ENCODE measurements around the gene KRT28.

DNA sequence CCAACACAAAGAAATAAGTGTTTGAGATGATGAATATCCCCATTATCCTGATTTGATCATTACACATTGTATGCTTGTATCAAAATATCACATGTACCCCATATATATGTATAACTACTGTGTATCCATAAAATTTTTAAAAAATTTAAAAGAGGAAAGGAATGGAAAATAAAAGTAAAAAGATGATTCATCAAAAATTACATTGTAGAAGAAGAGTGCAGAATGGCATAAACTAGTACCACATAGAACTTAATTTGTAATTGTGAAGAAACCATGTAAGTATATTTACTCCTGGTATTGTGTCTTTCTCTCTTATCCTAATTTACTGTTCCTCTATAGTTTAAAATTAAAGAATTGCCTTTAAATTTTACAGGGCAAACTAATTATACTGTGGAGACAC is 34.1 kb upstream of the KRT28 start:
- no peak for TF ChIP-seq POLR2A (IDR thresholded peaks at IDR 0.05)
- TF ChIP-seq, protein P1, sequence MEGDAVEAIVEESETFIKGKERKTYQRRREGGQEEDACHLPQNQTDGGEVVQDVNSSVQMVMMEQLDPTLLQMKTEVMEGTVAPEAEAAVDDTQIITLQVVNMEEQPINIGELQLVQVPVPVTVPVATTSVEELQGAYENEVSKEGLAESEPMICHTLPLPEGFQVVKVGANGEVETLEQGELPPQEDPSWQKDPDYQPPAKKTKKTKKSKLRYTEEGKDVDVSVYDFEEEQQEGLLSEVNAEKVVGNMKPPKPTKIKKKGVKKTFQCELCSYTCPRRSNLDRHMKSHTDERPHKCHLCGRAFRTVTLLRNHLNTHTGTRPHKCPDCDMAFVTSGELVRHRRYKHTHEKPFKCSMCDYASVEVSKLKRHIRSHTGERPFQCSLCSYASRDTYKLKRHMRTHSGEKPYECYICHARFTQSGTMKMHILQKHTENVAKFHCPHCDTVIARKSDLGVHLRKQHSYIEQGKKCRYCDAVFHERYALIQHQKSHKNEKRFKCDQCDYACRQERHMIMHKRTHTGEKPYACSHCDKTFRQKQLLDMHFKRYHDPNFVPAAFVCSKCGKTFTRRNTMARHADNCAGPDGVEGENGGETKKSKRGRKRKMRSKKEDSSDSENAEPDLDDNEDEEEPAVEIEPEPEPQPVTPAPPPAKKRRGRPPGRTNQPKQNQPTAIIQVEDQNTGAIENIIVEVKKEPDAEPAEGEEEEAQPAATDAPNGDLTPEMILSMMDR (IDR thresholded peaks at IDR 0.05 in 4 of 5, conservative IDR thresholded peaks at IDR 0.05 in 1 of 5), result no peak
